Myocyte (in vitro differentiated cells): Measurements from ENCODE around the gene MT3. TPM values are rescaled to one million over a fixed set of nuclear protein-coding genes. Genes with fewer than 3 reads are reported as not detected.
A peak's percentile ranks its signal among the peaks of the same experiment; 100 is the strongest.
"Not testable (repeated sequence)": the region's sequence is repeated elsewhere in the genome, so short reads cannot be mapped to it uniquely, and the experiment has no call there.

Source experiments
- DNase-seq: peaks from one replicate; pipeline ENCODE4 v3.0.0-alpha.2; 2012; ENCODE audit warnings: low read depth
- total RNA-seq: library from RNA; depleted of rRNA; stranded (reverse); fragments of >200 nt; gene quantifications from 2 replicates; pipeline ENCODE4 v1.2.3, GENCODE V29; 2014

MT3 gene
- total RNA-seq, 1 donor from 2014 or later = not detected

- DNase-seq = no peak
Observed at GRCh38 chr16:56577300-56577625, 12.1 kb upstream of the MT3 start.

- DNase-seq = no peak
Observed at GRCh38 chr16:56580391-56581048, 8.8 kb upstream of the MT3 start.

GRCh38 chr16:56582911-56583310 is 6.4 kb upstream of the MT3 start:
- not testable (repeated sequence) for DNase-seq

DNA sequence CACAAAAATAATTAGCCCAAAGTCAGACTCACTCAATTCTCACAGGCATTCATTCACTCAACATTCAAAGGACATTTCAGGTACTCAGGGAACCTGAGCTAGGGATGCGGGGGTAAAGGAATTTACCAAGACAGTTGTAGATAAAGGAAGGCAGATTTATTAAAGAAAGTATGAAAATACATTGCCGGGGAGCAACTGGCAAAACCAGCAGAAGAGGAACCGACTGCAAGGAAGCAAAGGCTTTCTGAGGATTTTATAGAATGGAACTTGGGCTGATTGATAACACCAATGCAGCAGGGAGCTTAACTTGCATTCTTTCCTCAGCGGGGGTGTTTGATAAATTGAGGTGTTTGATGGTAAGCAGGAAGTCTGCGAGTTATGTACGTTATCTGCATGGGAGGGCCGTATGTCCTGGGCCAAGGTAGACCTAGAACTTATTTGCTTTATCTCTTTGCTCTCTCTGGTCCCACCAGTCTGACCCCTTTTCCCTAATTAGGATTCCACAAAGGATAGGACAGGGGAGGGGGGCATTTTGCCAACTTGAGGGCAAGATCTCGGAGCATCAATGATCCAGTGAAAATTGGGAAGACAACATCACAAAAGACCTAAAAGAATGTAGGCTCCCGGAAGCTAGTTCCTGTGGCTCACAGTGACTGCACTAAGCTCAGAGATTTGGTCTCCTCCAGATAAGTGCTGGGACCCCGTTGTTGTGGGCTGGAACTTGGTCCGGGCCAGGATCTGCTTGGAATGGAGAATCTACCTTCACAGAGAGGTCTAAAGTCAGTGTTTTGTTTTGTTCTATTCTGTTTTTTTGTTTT is 5.8 kb upstream of the MT3 start:
- DNase-seq = no peak

- DNase-seq = no peak
Observed at GRCh38 chr16:56584276-56584675, 5.1 kb upstream of the MT3 start.

- no peak for DNase-seq
Observed at GRCh38 chr16:56588781-56589140, 567 bp upstream of the MT3 start.

DNA sequence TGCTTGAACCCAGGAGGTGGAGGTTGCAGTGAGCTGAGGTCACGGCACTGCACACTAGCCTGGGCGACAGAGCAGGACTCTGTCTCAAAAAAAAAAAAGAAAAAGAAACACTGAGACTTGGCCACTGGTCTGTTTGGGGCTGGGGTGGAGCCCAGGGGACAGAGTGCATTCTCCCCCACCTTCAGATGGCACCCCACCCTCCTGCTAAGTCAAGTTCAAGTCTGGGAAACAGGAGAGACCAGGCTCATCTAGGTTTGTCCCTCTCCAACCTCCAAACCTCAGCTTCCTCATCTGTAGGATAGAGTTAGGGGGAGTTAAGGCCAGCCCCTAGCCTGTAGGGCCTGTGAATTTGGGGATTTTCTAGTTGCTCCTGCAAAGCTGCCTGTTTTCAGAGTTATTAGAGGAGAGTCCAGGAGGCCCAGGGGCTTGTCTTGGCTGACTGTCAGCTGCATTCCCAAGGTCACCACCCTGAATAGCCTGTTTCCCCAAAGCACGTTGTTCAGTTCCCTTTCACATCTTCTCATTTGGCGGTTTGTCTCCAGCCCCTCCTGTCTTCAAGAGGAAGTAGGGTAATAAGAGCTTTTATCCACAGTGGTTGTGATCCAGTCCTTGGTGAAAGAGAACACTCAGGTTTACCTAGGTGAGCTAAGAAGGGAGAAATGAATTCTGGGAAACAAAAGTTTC is 2.2 kb downstream of the MT3 start:
- DNase-seq = no peak

DNA sequence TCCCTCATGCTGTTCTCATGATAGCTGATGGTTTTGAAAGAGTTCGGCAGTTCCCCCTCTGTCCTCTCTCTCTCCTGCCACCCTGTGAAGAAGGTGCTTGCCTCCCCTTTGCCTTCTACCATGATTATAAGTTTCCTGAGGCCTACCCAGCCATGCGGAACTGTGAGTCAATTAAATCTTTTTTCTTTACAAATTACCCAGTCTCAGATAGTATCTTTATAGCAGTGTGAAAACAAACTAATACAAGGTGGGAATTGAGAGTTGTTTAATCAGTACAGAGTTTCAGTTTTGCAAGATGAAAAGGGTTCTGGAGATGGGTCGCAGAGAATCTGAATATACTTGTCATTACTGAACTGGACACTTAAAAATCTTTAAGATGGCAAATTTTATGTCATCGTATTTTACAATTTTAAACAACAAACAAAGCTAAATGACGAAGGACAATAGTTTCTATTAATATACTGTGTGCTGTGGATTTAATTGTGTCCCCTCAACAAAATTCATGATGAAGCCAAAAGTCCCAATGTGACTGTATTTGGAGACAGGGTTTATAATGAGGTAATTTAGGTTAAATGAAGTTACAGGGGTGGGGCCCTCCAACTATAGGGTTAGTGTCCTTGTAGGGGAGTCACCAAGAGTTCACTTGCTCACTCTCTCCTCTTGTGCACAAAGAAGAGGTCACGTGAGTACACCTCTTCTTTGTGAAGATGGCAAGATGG is 4.4 kb downstream of the MT3 start:
- no peak for DNase-seq

DNA sequence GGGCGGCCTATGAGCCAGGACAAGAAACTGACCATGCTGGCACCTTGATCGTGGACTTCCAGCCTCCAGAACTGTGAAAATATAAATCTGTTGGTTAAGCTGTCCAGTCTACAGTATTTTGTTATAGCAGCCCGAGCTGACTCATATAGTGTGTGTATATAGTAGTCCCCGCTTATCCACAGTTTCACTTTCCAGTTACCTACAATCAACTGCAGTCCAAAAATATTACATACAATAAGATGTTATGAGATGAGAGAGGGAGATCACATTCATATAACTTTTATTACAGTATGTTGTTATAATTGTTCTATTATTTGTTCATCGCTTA is 4.9 kb downstream of the MT3 start:
- no peak for DNase-seq

DNA sequence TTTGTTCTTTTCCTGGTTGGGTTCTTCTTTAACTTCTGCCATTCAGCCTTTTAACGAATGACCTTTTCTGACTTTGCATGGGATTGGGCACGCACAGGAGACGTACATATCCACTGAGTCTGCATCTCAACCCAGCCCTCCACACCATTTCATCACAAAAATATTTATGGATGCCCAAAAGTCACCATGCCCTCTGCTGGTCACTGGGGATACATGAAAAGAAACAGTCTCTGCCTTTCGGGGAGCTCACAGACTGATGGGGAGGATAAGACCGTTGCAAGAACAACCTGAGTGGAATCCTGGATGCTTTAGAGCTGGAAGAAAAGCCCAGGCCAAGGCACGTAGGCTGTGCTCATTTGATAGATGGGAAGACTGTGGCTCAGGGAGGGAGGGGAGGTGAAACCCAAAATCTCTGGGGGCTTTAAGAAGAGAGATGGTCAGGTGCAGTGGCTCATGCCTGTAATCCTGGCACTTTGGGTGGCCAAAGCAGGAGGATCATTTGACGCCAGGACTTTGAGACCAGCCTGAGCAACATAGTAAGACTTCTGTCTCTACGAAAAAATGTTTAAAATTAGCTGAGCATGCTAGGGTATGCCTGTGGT is 11.2 kb downstream of the MT3 start:
- DNase-seq = peak; percentile 72

GRCh38 chr16:56601325-56601724 is 12.0 kb downstream of the MT3 start:
- DNase-seq = no peak

DNA sequence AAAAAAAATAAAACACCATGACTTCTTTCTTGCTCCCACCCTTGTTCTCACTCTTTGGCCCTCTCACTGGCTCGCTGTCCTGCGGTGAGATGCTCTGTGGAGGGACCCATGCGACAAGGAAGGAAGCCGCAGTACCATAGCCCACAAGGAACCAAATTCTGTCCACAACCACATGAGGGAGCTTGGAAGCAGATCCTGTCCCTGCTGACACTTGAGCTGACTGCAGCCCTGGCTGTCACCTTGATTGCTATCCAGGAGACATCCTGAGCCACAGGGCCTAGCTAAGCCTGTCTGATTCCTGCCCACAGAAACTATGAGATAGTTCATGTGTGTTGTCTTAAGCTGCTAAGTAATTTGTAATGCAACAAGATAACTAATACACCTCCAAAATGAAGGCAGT is 14.3 kb downstream of the MT3 start:
- peak; percentile 61 for DNase-seq

- no peak for DNase-seq
Observed at GRCh38 chr16:56604966-56605365, 15.6 kb downstream of the MT3 start.

- no peak for DNase-seq
Observed at GRCh38 chr16:56605475-56605874, 16.1 kb downstream of the MT3 start.

DNA sequence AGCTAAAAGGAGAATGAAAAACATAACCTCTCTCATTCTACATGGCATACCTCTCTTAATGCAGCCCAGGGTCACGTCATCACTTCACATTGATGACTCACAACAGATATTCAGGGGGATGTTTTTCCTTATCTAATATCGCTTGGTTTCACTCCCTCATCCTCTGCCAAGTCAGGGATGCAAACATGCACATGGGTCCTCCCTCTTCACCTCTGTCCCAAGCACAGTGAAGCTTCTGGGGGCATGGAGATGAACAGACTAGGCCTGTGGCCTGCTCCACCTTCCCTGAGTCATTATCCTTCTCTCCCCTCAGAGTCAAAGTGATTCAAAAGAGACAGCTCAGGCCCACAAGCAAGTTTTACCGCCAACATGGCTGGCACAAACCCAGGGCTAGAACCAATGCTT is 16.7 kb downstream of the MT3 start:
- DNase-seq = peak; percentile 50

DNA sequence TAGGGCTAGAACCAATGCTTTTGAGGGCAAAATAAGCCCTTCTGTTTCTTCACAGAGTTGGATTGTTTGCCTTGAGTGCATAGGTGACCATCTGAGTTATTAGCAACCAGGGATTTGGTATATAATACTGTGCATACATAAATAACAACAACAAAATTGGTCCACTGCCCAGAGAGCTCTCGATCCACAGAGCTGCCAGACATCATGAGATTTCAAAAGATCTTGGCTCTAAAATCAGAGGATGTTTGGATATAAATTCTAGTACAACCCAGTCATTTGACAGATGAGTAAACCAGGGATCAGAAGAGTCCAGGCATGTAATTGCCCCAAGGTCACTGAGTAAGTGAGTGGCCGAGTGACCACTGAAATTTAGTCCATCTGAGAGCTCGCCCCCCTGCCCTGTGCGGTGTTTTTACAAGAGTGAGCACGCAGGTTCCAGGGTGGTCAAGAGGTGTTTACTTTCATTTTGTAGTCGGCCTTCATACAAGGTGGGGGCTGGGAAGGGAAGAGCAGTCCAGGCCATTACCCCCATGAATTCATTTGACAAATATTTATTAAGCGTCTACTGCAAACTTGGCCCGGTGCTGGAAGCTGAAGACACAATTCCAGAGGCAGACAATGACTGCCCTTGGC is 17.3 kb downstream of the MT3 start:
- DNase-seq = peak; percentile 64

DNA sequence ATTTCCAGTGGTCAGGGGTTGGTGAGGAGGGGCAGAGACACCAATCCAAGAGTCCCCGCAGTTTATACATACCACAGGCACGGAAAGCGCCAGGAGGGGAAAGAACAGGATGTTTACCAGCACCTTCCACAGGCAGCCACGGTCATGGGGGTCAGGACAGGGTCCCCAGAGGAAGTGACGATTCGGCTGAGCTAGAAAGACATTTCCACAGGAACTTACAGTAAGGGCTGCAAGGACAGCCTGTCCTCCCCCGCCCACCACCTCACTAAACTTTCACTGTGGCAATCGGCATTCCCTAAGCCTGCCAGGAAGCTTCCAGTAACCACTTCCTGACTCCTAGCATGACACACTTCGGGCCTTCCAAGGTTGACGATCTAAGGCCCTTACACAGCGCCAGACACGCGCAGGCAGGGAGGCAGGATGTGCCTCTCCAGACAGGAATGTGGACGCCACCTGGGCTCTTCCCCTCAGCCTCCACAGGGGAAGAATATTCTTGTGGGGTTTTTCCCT is 17.8 kb downstream of the MT3 start:
- peak; percentile 87 for DNase-seq

- DNase-seq = peak; percentile 44
Observed at GRCh38 chr16:56607675-56608042, 18.3 kb downstream of the MT3 start.

DNA sequence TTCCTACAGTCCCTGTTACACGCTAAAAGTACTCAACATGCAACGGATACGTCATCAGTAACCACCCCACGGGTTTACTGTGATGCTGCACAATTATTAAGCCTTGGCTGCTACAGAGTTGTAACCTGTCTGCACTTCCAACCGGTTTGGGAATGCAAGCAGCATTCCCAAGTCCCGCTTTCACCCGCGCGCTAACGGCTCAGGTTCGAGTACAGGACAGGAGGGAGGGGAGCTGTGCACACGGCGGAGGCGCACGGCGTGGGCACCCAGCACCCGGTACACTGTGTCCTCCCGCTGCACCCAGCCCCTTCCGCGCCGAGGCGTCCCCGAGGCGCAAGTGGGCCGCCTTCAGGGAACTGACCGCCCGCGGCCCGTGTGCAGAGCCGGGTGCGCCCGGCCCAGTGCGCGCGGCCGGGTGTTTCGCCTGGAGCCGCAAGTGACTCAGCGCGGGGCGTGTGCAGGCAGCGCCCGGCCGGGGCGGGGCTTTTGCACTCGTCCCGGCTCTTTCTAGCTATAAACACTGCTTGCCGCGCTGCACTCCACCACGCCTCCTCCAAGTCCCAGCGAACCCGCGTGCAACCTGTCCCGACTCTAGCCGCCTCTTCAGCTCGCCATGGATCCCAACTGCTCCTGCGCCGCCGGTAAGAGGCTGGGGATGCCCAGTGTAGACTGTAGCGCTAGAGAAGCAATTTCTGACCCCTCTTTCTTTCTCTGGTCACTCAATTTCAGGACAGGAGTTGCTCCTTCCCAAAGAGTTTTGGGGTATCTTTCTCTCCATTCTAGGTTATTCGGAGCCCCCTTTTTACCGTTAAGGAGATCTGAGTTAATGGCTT is 18.9 kb downstream of the MT3 start, which contains the start of gene MT2A:
TSS of gene MT2A (plus strand) at position 542 of the 833 bp plus-strand sequence. CDS start at position 614, 72 bp downstream.
- peak; percentile 96 for DNase-seq
